Parathyroid adenoma (tissue), 2 donors: ENCODE measurements around the gene SIX4.

Source experiments
- H2AFZ ChIP-seq: fragments of 300-600 bp; sonication (generic); one replicate; pipeline ENCODE4 v1.7.0; 2017; ENCODE audit warnings: antibody characterized with exemption, mild to moderate bottlenecking
- H3K27ac ChIP-seq: fragments of 300-600 bp; sonication (generic); one replicate; pipeline ENCODE4 v1.7.0; 2017
- H3K27me3 ChIP-seq: fragments of 300-600 bp; sonication (generic); one replicate; pipeline ENCODE4 v1.7.0; 2017; ENCODE audit warnings: low read length; ENCODE audit not compliant: control insufficient read depth, insufficient read depth
- H3K36me3 ChIP-seq: fragments of 300-600 bp; sonication (generic); one replicate; pipeline ENCODE4 v1.7.0; 2017; ENCODE audit warnings: low read length; ENCODE audit not compliant: control insufficient read depth, insufficient read depth
- H3K4me1 ChIP-seq: fragments of 300-600 bp; sonication (generic); one replicate; pipeline ENCODE4 v1.7.0; 2017; ENCODE audit warnings: control low read depth
- H3K4me2 ChIP-seq: fragments of 300-600 bp; sonication (generic); one replicate; pipeline ENCODE4 v1.7.0; 2017; ENCODE audit warnings: low read length
- H3K4me3 ChIP-seq: fragments of 300-600 bp; sonication (generic); one replicate; pipeline ENCODE4 v1.7.0; 2017; ENCODE audit warnings: low read depth, low read length
- H3K79me2 ChIP-seq: fragments of 300-600 bp; sonication (generic); one replicate; pipeline ENCODE4 v1.7.0; 2017; ENCODE audit warnings: control low read depth
- H3K9ac ChIP-seq: fragments of 300-600 bp; sonication (generic); one replicate; pipeline ENCODE4 v1.7.0; 2017; ENCODE audit warnings: mild to moderate bottlenecking
- H3K9me3 ChIP-seq: fragments of 300-600 bp; sonication (generic); one replicate; pipeline ENCODE4 v1.7.0; 2017; ENCODE audit warnings: low read length; ENCODE audit not compliant: control insufficient read depth
- TF ChIP-seq, protein P1 (sequence below): fragments of 300-600 bp; sonication (generic); IDR thresholded peaks from one replicate; pipeline ENCODE4 v1.7.0; 2017; ENCODE audit warnings: antibody characterized with exemption, mild to moderate bottlenecking
- donor health status: primary hyperparathyroidism.

Gene SIX4

GRCh38 chr14:60720391-60720790 lies 3.8 kb downstream of the SIX4 start:
- Histone ChIP-seq H3K27me3 (no peaks in the 10 kb centered on the region), H3K4me3 (peak overlapping the region; percentile 71), H3K36me3 (no peaks in the 10 kb centered on the region), H3K79me2 (peaks cover 41% of the 10 kb centered on the region), H3K9ac (no peak overlapping the region), H2AFZ (no peak overlapping the region), H3K27ac (no peak overlapping the region), H3K4me1 (no peaks in the 10 kb centered on the region), H3K9me3 (no peaks in the 10 kb centered on the region), H3K4me2 (peak overlapping the region; percentile 79)
- TF ChIP-seq, protein P1, sequence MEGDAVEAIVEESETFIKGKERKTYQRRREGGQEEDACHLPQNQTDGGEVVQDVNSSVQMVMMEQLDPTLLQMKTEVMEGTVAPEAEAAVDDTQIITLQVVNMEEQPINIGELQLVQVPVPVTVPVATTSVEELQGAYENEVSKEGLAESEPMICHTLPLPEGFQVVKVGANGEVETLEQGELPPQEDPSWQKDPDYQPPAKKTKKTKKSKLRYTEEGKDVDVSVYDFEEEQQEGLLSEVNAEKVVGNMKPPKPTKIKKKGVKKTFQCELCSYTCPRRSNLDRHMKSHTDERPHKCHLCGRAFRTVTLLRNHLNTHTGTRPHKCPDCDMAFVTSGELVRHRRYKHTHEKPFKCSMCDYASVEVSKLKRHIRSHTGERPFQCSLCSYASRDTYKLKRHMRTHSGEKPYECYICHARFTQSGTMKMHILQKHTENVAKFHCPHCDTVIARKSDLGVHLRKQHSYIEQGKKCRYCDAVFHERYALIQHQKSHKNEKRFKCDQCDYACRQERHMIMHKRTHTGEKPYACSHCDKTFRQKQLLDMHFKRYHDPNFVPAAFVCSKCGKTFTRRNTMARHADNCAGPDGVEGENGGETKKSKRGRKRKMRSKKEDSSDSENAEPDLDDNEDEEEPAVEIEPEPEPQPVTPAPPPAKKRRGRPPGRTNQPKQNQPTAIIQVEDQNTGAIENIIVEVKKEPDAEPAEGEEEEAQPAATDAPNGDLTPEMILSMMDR = no peak

DNA sequence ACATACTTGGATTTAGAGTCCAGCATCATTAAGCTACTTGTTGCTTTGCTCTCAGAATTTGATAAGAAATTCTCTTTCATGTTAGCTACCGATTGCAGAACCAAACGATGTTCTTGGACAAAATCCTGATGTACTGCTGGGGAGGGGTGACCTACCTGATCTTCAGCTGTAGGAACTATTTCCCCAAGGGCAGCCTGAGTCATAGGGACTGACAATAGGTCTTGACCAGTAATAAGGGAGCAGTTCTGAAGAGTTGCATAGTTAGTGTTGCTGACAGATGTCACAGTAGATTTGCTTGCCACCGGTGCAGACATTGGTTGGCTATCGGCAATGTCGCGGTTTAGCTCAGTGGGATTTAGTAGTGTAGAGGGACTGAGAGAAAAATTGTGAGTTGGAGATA lies 10.6 kb downstream of the SIX4 start:
- Histone ChIP-seq H3K4me3 (no peak overlapping the region), H3K27me3 (no peaks in the 10 kb centered on the region), H3K27ac (no peak overlapping the region)

GRCh38 chr14:60710494-60710893 lies 13.7 kb downstream of the SIX4 start:
- Histone ChIP-seq H2AFZ (no peak overlapping the region), H3K79me2 (peaks cover 3% of the 10 kb centered on the region), H3K9ac (no peak overlapping the region), H3K4me3 (no peak overlapping the region), H3K9me3 (no peaks in the 10 kb centered on the region), H3K4me1 (no peaks in the 10 kb centered on the region), H3K36me3 (no peaks in the 10 kb centered on the region), H3K27ac (no peak overlapping the region), H3K4me2 (no peak overlapping the region), H3K27me3 (no peaks in the 10 kb centered on the region)
- TF ChIP-seq, protein P1 = no peak

More for the DNA sequence above, 10.6 kb downstream of the SIX4 start:
- Histone ChIP-seq H3K9me3 (no peaks in the 10 kb centered on the region), H3K4me1 (no peaks in the 10 kb centered on the region), H2AFZ (no peak overlapping the region), H3K79me2 (peaks cover 11% of the 10 kb centered on the region), H3K36me3 (no peaks in the 10 kb centered on the region), H3K9ac (no peak overlapping the region), H3K4me2 (peak overlapping the region; percentile 19)
- TF ChIP-seq, protein P1 = no peak

- Histone ChIP-seq H3K9me3 (no peaks in the 10 kb centered on the region), H3K36me3 (no peaks in the 10 kb centered on the region), H3K4me1 (no peaks in the 10 kb centered on the region), H3K27ac (no peak overlapping the region), H3K4me2 (no peak overlapping the region), H3K4me3 (no peak overlapping the region), H3K79me2 (no peaks in the 10 kb centered on the region), H2AFZ (no peak overlapping the region), H3K27me3 (no peaks in the 10 kb centered on the region), H3K9ac (no peak overlapping the region)
- TF ChIP-seq, protein P1 = no peak
These were observed 16.3 kb downstream of the SIX4 start for GRCh38 chr14:60707858-60708257.

- TF ChIP-seq, protein P1 = no peak
- Histone ChIP-seq H3K36me3 (no peaks in the 10 kb centered on the region), H3K4me3 (no peak overlapping the region), H3K9me3 (no peaks in the 10 kb centered on the region), H3K27ac (no peak overlapping the region), H2AFZ (no peak overlapping the region), H3K27me3 (no peaks in the 10 kb centered on the region), H3K79me2 (no peaks in the 10 kb centered on the region), H3K9ac (no peak overlapping the region), H3K4me1 (no peaks in the 10 kb centered on the region), H3K4me2 (no peak overlapping the region)
These were observed 19.1 kb downstream of the SIX4 start for GRCh38 chr14:60705100-60705499.
